HepG2 (cell line): Measurements from ENCODE around the gene LYSMD1. TPM values are rescaled to one million over a fixed set of nuclear protein-coding genes. Genes with fewer than 3 reads are reported as not detected.

Experiments
- DMAP1 ChIP-seq: IDR thresholded peaks from 2 replicates; pipeline ENCODE4 v1.6.1; 2016
- KLF13 ChIP-seq: sonication (generic); formaldehyde crosslinking; IDR thresholded peaks from 2 replicates; pipeline ENCODE4 v1.4.0; 2020; ENCODE audit warnings: mild to moderate bottlenecking, missing genetic modification reagents
- KLF9 ChIP-seq: IDR thresholded peaks from 2 replicates; pipeline ENCODE4 v1.6.1; 2016; ENCODE audit warnings: low read depth
- MED1 ChIP-seq: sonication (generic); formaldehyde crosslinking; IDR thresholded peaks from 2 replicates; pipeline ENCODE4 v1.4.0; 2020; ENCODE audit warnings: missing genetic modification reagents
- NFKBIZ ChIP-seq: IDR thresholded peaks from 2 replicates; pipeline ENCODE4 v1.6.1; 2018; ENCODE audit warnings: missing genetic modification reagents, missing compliant biosample characterization
- RBFOX2 ChIP-seq: fragments of 200-400 bp; formaldehyde crosslinking; IDR thresholded peaks from 2 replicates; pipeline ENCODE4 v1.6.1; 2017; ENCODE audit warnings: low read depth, mild to moderate bottlenecking, low read length
- TCF12 ChIP-seq, 2 experiments: fragments of 450-650 bp in 1 of 2; sonication (generic) in 1 of 2; formaldehyde crosslinking in 1 of 2; IDR thresholded peaks; 2 replicates each; pipeline versions ENCODE4 v1.6.1 to v1.8.0; 2017 to 2022; ENCODE audit warnings: antibody characterized with exemption in 1 of 2, mild to moderate bottlenecking in 1 of 2, missing genetic modification reagents in 1 of 2, moderate library complexity in 1 of 2
- UBTF ChIP-seq: sonication (generic); formaldehyde crosslinking; IDR thresholded peaks from 2 replicates; pipeline ENCODE4 v1.4.0; 2020; ENCODE audit warnings: mild to moderate bottlenecking, missing genetic modification reagents
- YY1 ChIP-seq: IDR thresholded peaks from 2 replicates; pipeline ENCODE4 v1.6.1; 2011; ENCODE audit warnings: low read length, low read depth, moderate library complexity, mild to moderate bottlenecking; ENCODE audit not compliant: insufficient read depth, insufficient replicate concordance
- ZNF430 ChIP-seq: sonication (generic); formaldehyde crosslinking; IDR thresholded peaks from 2 replicates; pipeline ENCODE4 v1.9.0; 2021; ENCODE audit warnings: mild to moderate bottlenecking, missing genetic modification reagents
- ZNF609 ChIP-seq: sonication (generic); formaldehyde crosslinking; IDR thresholded peaks from 2 replicates; pipeline ENCODE4 v1.4.0; 2020; ENCODE audit warnings: mild to moderate bottlenecking, missing genetic modification reagents, borderline replicate concordance
- ZNF710 ChIP-seq: sonication (generic); formaldehyde crosslinking; IDR thresholded peaks from 2 replicates; pipeline ENCODE4 v1.5.0; 2020; ENCODE audit warnings: mild to moderate bottlenecking, missing genetic modification reagents, borderline replicate concordance
- ZNF790 ChIP-seq: sonication (generic); formaldehyde crosslinking; IDR thresholded peaks from 2 replicates; pipeline ENCODE4 v1.8.0; 2022; ENCODE audit warnings: missing genetic modification reagents, mild to moderate bottlenecking, borderline replicate concordance
- ZNF816 ChIP-seq: sonication (generic); formaldehyde crosslinking; IDR thresholded peaks from 2 replicates; pipeline ENCODE4 v1.8.0; 2022; ENCODE audit warnings: missing genetic modification reagents, mild to moderate bottlenecking, borderline replicate concordance
- polyA plus RNA-seq, 8 experiments: library from polyadenylated mRNA; depleted of rRNA in 3 of 8; stranded (reverse) in 7 of 8; unstranded in 1 of 8; fragments of >200 nt; fragmentation: Illumina TruSeq in 4 of 8; extraction: Trizol in 4 of 8; gene quantifications; 2 replicates each; pipeline versions ENCODE4 v1.2.1 to v1.2.3, GENCODE V29; 2011 to 2016; ENCODE audit warnings: low read depth in 4 of 8, missing spikeins in 1 of 8, mixed read lengths in 1 of 8; ENCODE audit not compliant: insufficient read depth in 1 of 8
- total RNA-seq, 5 experiments: library from RNA; depleted of rRNA; stranded (reverse); fragments of >200 nt; fragmentation: Illumina TruSeq; extraction: Trizol; gene quantifications; 2 replicates each; pipeline ENCODE4 v1.2.3, GENCODE V29; 2016; ENCODE audit warnings: low read depth in 1 of 5
- TF ChIP-seq, protein P1 (sequence below): sonication (generic); formaldehyde crosslinking; IDR thresholded peaks from 2 replicates; pipeline ENCODE4 v1.5.0; 2020; ENCODE audit warnings: missing genetic modification reagents, mild to moderate bottlenecking, borderline replicate concordance
- TF ChIP-seq, protein P2 (sequence below): sonication (generic); formaldehyde crosslinking; IDR thresholded peaks from 2 replicates; pipeline ENCODE4 v1.8.0; 2022; ENCODE audit warnings: missing genetic modification reagents, low read depth, mild to moderate bottlenecking, borderline replicate concordance

Gene LYSMD1
- total and polyA plus RNA-seq, 2 of the 13 experiments (the other 11 are each of a cell fraction or from before 2014, with no cell fraction given), result 3.8 to 4.8 TPM

DNA sequence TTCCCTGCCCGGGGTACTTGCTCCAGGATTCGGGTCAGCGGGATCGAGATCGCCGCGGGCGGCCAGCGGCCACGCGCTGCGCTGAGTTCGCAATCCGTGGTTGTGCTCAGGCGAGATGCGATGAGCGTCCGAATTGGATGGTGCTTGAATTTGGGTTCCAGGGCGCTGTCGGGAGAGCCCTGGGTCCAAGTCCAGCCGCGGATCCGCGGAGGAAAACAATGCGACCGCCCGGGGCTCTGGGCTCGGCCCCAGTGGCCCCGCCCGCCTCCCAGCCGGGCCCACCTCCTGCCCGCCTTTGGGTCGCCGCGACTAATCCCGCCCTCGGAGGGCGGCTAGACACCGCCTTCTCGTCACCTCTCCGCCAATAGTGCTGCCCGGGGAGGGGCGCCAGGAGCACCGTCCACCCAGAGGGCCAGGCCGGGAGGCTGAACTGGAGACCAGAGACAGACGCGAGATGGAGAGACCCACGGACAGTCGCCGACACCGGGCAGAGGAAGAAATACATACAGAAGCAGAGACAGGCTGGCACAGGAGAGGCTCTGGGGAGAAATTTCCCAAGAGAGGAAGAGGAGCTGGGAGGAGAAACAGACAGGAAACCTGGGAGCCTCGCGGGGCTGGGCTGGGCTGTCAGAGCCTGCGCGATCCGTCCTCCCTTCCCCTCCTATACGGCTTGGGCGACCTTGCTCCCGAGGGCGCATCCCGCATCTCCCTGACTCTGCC is 19.1 kb downstream of the LYSMD1 start, which contains the start of gene SEMA6C (continued):
- TF ChIP-seq RBFOX2, result peak; percentile 78
- TF ChIP-seq, protein P1, sequence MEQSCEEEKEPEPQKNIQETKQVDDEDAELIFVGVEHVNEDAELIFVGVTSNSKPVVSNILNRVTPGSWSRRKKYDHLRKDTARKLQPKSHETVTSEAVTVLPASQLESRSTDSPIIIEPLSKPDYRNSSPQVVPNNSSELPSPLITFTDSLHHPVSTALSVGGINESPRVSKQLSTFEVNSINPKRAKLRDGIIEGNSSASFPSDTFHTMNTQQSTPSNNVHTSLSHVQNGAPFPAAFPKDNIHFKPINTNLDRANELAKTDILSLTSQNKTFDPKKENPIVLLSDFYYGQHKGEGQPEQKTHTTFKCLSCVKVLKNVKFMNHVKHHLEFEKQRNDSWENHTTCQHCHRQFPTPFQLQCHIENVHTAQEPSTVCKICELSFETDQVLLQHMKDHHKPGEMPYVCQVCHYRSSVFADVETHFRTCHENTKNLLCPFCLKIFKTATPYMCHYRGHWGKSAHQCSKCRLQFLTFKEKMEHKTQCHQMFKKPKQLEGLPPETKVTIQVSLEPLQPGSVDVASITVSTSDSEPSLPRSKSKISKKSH, result no peak; the same call in 1 of the 2 replicates
- TF ChIP-seq ZNF710 (CRISPR knock-in tag), result peak; percentile 57; the same call in 1 of the 2 replicates
- no peak for TF ChIP-seq TCF12 (IDR thresholded peaks at IDR 0.05)
- 0 out of 2 replicates have a peak, but pooled peaks have one; percentile 36 for TF ChIP-seq TCF12 (CRISPR knock-in tag; IDR thresholded peaks at IDR 0.05)
- TF ChIP-seq UBTF, result peak; percentile 43
- TF ChIP-seq ZNF816 (CRISPR knock-in tag), result 0 out of 2 replicates have a peak, but pooled peaks have one; percentile 50
- TF ChIP-seq, protein P2, sequence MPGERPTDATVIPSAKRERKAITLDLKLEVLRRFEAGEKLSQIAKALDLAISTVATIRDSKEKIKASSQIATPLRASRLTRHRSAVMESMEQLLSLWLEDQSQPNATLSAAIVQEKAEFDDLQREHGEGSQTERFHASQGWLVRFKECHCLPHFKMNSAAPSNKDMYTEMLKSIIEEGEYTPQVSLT (CRISPR knock-in tag), result no peak
- 0 out of 2 replicates have a peak, but pooled peaks have one; percentile 9 for TF ChIP-seq MED1 (CRISPR knock-in tag)
- TF ChIP-seq ZNF790 (CRISPR knock-in tag), result 0 out of 2 replicates have a peak, but pooled peaks have one; percentile 0
- peak; percentile 30; the same call in 1 of the 2 replicates for TF ChIP-seq DMAP1
- TF ChIP-seq NFKBIZ (CRISPR knock-in tag), result peak; percentile 5; the same call in 1 of the 2 replicates
- TF ChIP-seq KLF9 (CRISPR knock-in tag), result 0 out of 2 replicates have a peak, but pooled peaks have one; percentile 43
- peak; percentile 54 for TF ChIP-seq YY1
- TF ChIP-seq ZNF609, result no peak
- peak; percentile 73; the same call in 1 of the 2 replicates for TF ChIP-seq KLF13 (CRISPR knock-in tag)
- TF ChIP-seq ZNF430 (CRISPR knock-in tag), result 0 out of 2 replicates have a peak, but pooled peaks have one; percentile 51
